Aorta (tissue), 5 donors: ENCODE data around the gene UBLCP1. TPM values are rescaled to one million over a fixed set of nuclear protein-coding genes. Genes with fewer than 3 reads are reported as not detected.
"Not testable (repeated sequence)": the region's sequence is repeated elsewhere in the genome, so short reads cannot be mapped to it uniquely, and the experiment has no call there.

Experiments used
- ATAC-seq: fragments of 200-7000 bp; cut with Tn5 transposase; one replicate; pipeline ENCODE4 v1.9.1; 2022; ENCODE audit warnings: moderate library complexity; ENCODE audit not compliant: low FRiP score
- DNase-seq, 2 donors: peaks; one replicate each; pipeline ENCODE4 v3.0.0-alpha.2; 2020
- H3K27ac ChIP-seq, 2 donors: one replicate each; pipeline ENCODE4 v1.5.1; 2013; ENCODE audit warnings: low read length in 2 of 2, mild to moderate bottlenecking in 2 of 2, moderate library complexity in 2 of 2, control low read depth in 1 of 2, inconsistent platforms in 1 of 2, low read depth in 1 of 2
- H3K27me3 ChIP-seq, 2 donors: one replicate each; pipeline ENCODE4 v1.6.1; 2013; ENCODE audit warnings: control low read depth in 1 of 2, low read length in 1 of 2, mild to moderate bottlenecking in 1 of 2, moderate library complexity in 1 of 2; ENCODE audit not compliant: insufficient read depth in 2 of 2, control insufficient read depth in 1 of 2
- H3K36me3 ChIP-seq, 2 donors: one replicate each; pipeline ENCODE4 v1.6.1; 2013; ENCODE audit warnings: control low read depth in 1 of 2, low read length in 1 of 2, mild to moderate bottlenecking in 1 of 2; ENCODE audit not compliant: insufficient read depth in 2 of 2, control insufficient read depth in 1 of 2
- H3K4me1 ChIP-seq, 2 donors: one replicate each; pipeline ENCODE4 v1.6.1; 2013; ENCODE audit warnings: low read length in 2 of 2, control low read depth in 1 of 2, mild to moderate bottlenecking in 1 of 2, moderate library complexity in 1 of 2; ENCODE audit not compliant: insufficient read depth in 2 of 2, control insufficient read depth in 1 of 2
- H3K4me3 ChIP-seq, 2 donors: one replicate each; pipeline ENCODE4 v1.5.1; 2013; ENCODE audit warnings: low read length in 2 of 2, control low read depth in 1 of 2, mild to moderate bottlenecking in 1 of 2
- H3K9me3 ChIP-seq: one replicate; pipeline ENCODE4 v1.6.1; 2013; ENCODE audit warnings: mild to moderate bottlenecking, low read length; ENCODE audit not compliant: control insufficient read depth
- WGBS, 2 donors: extraction: QIAGEN DNeasy Blood & Tissue Kit; methylation state at CpG; one replicate each; pipeline ENCODE4 v1.1.7; 2013; 5-methylcytosine and 5-hydroxymethylcytosine counted together
- intact Hi-C, 2 donors: fragments of 100-400 bp; cut with DNase I; formaldehyde crosslinking; loops; one replicate each; pipeline versions ENCODE4 v1.14.2 to v1.15.0; 2022
- polyA plus RNA-seq, 2 donors: library from polyadenylated mRNA; stranded (reverse); fragments of 200-250 nt; gene quantifications; one replicate each; pipeline ENCODE4 v1.2.3, GENCODE V29; 2013
- total RNA-seq, 2 donors: library from RNA; stranded (reverse); fragmentation: NEBNext Ultra II Directional; extraction: Animal tissue kit (Norgen Biotek cat#: 25700); gene quantifications; one replicate each; pipeline ENCODE4 v1.2.1, GENCODE V29; 2021
- donor health status: healthy with polysubstance abuse.
- donor health status: Bipolar disorder and iron deficiency.
- donor health status: DM: no; HTN: no; CAD: no.
- donor health status: DM: no; HTN: no; CAD: no.
- donor health status: DM: yes; HTN: yes; CAD: no.

Gene UBLCP1
- total and polyA plus RNA-seq, 4 donors, result 17.9 to 23.5 (median 21.1) TPM

DNA sequence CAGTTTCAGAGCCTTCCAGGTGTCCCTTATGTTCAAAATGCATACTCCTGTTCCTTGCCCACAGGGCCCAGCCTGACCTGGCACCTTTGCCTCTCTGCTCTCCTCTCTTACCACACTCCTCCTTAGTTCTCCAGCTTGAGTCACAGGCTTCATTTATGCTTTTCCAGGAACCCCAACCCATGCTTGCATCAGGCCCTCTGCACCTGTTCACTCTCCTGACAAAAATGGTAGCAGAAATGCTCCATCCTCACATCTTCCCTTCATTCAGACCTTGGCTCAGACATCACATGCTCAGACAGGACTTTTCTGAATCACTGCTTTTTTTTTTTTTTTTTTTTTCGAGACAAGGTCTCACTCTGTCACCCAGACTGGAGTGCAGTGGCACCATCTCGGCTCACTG, 38.6 kb upstream of the UBLCP1 start:
- H3K4me1 ChIP-seq, result no peaks in the 10 kb centered on the region
- ATAC-seq, result no peak
- no peaks in the 10 kb centered on the region for H3K9me3 ChIP-seq
- WGBS, 2 donors, result 64 to 66% methylated on average over 2 of the region's 2 CpGs
- H3K27me3 ChIP-seq, result peaks cover 0 to 3% of the 10 kb centered on the region in 2 donors
- intact Hi-C loops, result no loop called here
- DNase-seq, result no peak
- H3K36me3 ChIP-seq, result no peaks in the 10 kb centered on the region
- no peak overlapping the region for H3K4me3 ChIP-seq
- no peak overlapping the region for H3K27ac ChIP-seq

DNA sequence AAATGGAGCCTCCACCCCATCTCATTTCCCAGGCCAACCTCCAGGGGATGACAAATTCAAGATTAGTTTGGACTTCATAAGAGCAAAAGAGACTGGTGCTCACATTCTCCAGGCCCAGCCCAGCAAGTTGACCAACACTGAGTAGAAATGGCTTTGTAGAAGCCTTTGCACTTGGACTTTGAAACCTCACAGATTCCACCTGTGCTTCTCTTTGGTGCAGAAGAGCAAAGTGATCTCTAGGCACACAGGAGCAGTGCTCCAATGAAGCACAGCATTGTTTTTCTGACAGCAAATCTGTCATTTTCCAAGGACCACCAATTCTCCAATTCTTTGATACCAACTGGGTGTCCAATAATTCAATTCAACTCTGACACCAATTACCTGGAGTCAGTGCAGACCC, 36.6 kb upstream of the UBLCP1 start:
- peaks cover 0 to 3% of the 10 kb centered on the region in 2 donors for H3K27me3 ChIP-seq
- intact Hi-C loops, result no loop called here
- no peak for DNase-seq
- no peak overlapping the region for H3K27ac ChIP-seq
- H3K36me3 ChIP-seq, result no peaks in the 10 kb centered on the region
- ATAC-seq, result no peak
- H3K4me3 ChIP-seq, result no peak overlapping the region
- H3K9me3 ChIP-seq, result no peaks in the 10 kb centered on the region
- no peaks in the 10 kb centered on the region for H3K4me1 ChIP-seq

DNA sequence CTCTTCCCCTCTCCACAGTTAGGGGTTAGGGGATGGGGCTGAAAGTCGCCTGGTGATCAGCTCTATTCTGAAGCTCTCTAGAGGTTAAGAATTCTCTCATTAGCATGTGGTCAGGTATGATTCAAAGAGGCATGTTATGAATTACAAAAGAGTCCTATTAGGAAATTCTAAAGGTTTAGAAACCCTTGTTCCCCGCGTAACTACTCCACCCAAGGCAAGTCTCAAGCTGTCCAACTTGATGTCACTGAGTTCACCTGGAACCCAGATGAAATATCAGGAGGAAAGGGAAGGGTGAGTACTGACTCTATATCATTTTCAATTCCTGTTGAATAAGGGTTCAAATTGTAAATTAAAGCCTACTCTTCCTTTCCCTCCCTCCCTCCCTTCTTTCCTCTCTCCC, 35.6 kb upstream of the UBLCP1 start:
- Histone ChIP-seq H3K27ac (no peak overlapping the region), H3K4me3 (no peak overlapping the region), H3K36me3 (no peaks in the 10 kb centered on the region), H3K9me3 (no peaks in the 10 kb centered on the region), H3K27me3 (peaks cover 0 to 3% of the 10 kb centered on the region in 2 donors), H3K4me1 (no peaks in the 10 kb centered on the region)
- no peak for DNase-seq
- intact Hi-C loops, result no loop called here
- ATAC-seq, result no peak
- WGBS, 2 donors, result 73 to 83% methylated on average over 3 of the region's 3 CpGs

DNA sequence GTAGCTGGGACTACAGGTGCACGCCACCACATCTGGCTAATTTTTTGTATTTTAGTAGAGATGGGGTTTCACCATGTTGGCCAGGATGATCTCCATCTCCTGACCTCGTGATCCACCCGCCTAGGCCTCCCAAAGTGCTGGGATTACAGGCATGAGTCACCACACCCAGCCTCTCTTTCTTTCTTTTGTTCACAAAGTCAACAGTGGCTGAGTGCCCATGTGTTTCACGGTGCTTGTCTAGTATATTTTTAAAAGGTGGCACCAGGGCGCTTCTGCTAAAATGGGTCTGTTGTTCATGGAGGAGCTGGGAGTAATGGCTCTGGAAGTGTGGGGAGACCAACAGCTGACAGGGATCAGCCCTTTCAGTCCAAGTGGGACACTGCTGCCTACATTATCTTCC, 35.0 kb upstream of the UBLCP1 start:
- H3K27me3 ChIP-seq, DNase-seq, H3K27ac ChIP-seq, H3K9me3 ChIP-seq, intact Hi-C loops, H3K4me3 ChIP-seq, H3K4me1 ChIP-seq, H3K36me3 ChIP-seq, ATAC-seq: not testable (repeated sequence)
- 72 to 83% methylated on average over 5 of the region's 5 CpGs for WGBS, 2 donors

DNA sequence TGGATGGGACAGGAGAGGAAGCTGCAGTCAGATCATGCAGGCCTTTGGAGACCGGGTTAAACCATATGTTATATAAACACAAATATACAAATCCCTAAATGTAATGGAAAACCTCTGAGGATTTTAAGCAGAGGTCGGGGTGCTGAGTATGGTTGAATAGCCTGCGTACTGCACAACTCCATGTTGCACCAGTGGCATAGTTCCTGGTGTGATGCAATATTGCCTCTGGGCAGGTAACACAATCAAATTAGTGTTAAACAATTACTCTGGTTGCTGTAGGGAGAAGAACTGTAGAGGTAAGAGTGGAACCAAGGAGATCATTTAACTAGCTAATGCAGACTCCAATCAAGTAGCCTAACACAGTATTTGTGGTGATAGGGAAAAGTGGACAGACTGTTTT, 32.4 kb upstream of the UBLCP1 start:
- no peak for ATAC-seq
- no peaks in the 10 kb centered on the region for H3K36me3 ChIP-seq
- H3K9me3 ChIP-seq, result no peaks in the 10 kb centered on the region
- no peak overlapping the region for H3K27ac ChIP-seq
- H3K4me3 ChIP-seq, result no peak overlapping the region
- H3K27me3 ChIP-seq, result peaks cover 0 to 1% of the 10 kb centered on the region in 2 donors
- 64 to 76% methylated on average over 3 of the region's 3 CpGs for WGBS, 2 donors
- no peaks in the 10 kb centered on the region for H3K4me1 ChIP-seq
- intact Hi-C loops, result no loop called here
- no peak for DNase-seq

DNA sequence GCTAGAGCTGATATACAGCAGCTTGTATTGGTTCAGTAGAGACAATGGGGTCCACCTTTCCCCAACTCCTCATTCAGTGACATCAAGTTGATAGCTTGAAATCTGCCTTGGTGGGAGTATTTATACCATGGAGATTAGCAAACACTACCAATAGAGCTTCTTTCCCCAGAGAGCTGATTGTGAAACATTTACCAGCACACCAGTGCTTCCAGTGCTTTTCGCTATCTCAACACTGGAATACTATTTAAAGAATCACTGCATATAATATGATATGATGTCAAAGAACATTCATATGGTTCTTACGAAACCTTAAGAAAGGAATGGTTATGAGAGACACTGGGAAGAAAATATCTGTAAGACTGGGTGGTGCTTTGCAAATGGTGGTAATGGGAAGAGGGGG, 31.9 kb upstream of the UBLCP1 start:
- Histone ChIP-seq H3K9me3 (no peaks in the 10 kb centered on the region), H3K27ac (no peak overlapping the region), H3K27me3 (peaks cover 0 to 1% of the 10 kb centered on the region in 2 donors), H3K4me3 (no peak overlapping the region), H3K36me3 (no peaks in the 10 kb centered on the region), H3K4me1 (no peaks in the 10 kb centered on the region)
- intact Hi-C loops, result no loop called here
- ATAC-seq (no peak), DNase-seq (no peak)
- 68 to 73% methylated on average over 2 of the region's 2 CpGs for WGBS, 2 donors

DNA sequence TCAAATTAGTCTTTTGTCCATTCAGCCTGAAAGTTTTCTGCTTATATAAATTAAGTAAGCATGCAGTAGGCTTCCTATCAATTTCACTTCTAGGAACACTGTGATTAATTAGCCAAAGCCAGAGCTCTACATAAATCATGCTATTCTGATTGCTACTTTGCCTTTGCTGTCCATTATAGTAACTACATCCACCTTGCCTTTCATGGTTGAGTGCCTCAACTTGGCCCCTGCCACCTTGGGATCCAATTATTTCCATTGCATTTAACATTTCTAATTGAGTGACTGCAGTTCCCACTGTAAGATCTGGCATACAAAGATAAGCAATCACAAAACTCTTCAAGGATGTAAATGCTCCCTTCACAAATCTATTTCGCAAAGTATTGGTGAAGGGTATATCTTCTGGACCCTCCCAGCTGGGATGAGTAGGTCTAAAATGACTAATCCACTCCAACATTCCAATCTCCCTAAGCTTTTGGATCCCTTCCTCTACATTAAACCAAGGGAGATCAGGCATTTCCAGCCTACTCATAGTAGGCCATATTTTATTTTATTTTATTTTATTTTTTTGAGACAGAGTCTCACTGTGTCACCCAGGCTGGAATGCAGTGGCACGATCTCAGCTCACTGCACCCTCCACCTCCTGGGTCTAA, 27.1 kb upstream of the UBLCP1 start:
- H3K36me3 ChIP-seq, intact Hi-C loops, H3K9me3 ChIP-seq, DNase-seq, H3K27ac ChIP-seq, ATAC-seq, H3K4me1 ChIP-seq, H3K4me3 ChIP-seq, H3K27me3 ChIP-seq: not testable (repeated sequence)
- 90 to 96% methylated on average over 2 of the region's 2 CpGs for WGBS, 2 donors

DNA sequence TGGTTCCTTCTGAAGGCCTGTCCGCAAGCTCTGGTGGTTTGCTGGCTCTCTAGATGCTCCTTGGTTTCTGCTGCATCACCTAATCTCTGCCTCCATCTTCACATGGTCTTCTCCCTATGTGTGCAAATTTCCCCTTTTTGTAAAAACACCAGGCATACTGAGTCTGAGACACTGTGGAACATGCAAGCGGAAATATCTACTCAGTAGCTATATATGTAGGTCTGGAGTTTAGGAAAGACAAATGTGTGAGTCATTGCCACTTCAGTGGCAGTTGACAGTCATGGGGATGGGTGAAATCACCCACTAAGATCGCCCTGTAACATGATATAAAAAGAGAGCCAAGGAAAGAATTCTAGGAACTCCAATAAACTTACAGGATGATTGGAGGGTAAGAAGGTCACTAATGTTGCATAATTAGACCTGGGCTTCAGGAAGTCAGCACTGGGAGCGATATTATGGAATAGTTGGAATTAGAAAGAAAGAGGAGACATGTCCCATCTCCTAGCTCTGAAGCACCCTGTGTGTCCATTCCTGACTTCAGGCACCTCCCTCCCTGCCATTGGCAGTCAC, 22.7 kb upstream of the UBLCP1 start:
- Histone ChIP-seq H3K4me3 (no peak overlapping the region), H3K27me3 (peaks cover 0 to 1% of the 10 kb centered on the region in 2 donors), H3K36me3 (no peaks in the 10 kb centered on the region), H3K27ac (no peak overlapping the region), H3K4me1 (no peaks in the 10 kb centered on the region), H3K9me3 (no peaks in the 10 kb centered on the region)
- ATAC-seq (no peak), DNase-seq (no peak)
- 70 to 71% methylated on average over 4 of the region's 4 CpGs for WGBS, 2 donors
- intact Hi-C loops, result no loop called here

DNA sequence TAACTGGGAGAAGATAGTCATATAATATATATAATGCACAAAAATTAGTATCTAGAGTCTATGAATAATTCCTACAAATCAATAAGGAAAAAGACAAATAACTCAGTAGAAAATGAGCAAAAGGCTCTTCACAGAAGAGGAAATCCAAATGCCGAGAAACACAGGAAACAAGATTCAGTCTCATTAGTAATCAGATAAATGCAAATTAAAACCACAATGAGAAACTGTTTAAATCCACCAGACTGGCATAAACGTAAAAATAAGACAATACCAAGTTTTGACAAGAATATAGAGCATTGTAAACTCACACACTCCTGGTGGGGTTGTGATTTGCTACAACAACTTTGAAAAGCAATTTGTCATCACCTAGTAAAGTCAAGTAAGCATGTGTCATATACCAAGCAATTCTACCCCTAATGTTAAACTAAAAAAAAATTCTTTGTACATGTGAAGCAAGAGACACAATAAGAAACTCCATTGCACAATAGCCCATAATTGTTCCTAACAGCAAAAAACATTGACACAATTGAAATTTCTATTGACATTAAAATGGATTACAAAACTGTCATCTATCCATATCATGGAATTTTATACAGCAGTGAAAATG, 21.0 kb upstream of the UBLCP1 start:
- WGBS, 2 donors, result 62 to 64% methylated on average over 2 of the region's 2 CpGs
- Histone ChIP-seq H3K4me3 (no peak overlapping the region), H3K9me3 (peaks cover 2% of the 10 kb centered on the region), H3K27me3 (peaks cover 0 to 1% of the 10 kb centered on the region in 2 donors), H3K4me1 (no peaks in the 10 kb centered on the region), H3K36me3 (no peaks in the 10 kb centered on the region), H3K27ac (no peak overlapping the region)
- ATAC-seq (no peak), DNase-seq (no peak)
- intact Hi-C loops, result no loop called here
